H1 (cell line): ENCODE measurements around the gene ITGA8.

Experiments used
- CBX5 ChIP-seq: fragments of 300-800, 300-1000 bp; sonication (generic); IDR thresholded peaks from 2 replicates; pipeline ENCODE4 v1.7.1; 2016; ENCODE audit warnings: antibody characterized with exemption, low read length, low read depth
- CEBPB ChIP-seq: IDR thresholded peaks from 2 replicates; pipeline ENCODE4 v1.6.1; 2012; ENCODE audit warnings: low read depth, low read length
- CHD2 ChIP-seq: IDR thresholded peaks from 2 replicates; pipeline ENCODE4 v1.6.1; 2012; ENCODE audit warnings: low read length, improper control_type of control experiment
- CTCF ChIP-seq, 3 experiments: IDR thresholded peaks; 1 replicate in 2 of 3; 2 replicates in 1 of 3; pipeline versions ENCODE4 v1.5.1 to v1.6.1; 2011; ENCODE audit warnings: low read length in 3 of 3, mild to moderate bottlenecking in 3 of 3, inconsistent platforms in 2 of 3, low read depth in 1 of 3, moderate library complexity in 1 of 3; ENCODE audit not compliant: insufficient read depth in 1 of 3; ENCODE audit errors: control extremely low read depth in 1 of 3
- EZH2 ChIP-seq: fragments of 200-600 bp; sonication (generic); IDR thresholded peaks from 2 replicates; pipeline ENCODE4 v1.7.1; 2012; ENCODE audit warnings: low read depth, mild to moderate bottlenecking, moderate library complexity, low read length, inconsistent platforms; ENCODE audit not compliant: severe bottlenecking
- JUN ChIP-seq: IDR thresholded peaks from 2 replicates; pipeline ENCODE4 v1.6.1; 2011; ENCODE audit warnings: low read depth, mild to moderate bottlenecking, improper control_type of control experiment, low read length
- MAFK ChIP-seq: IDR thresholded peaks from 2 replicates; pipeline ENCODE4 v1.6.1; 2012; ENCODE audit warnings: low read depth, mild to moderate bottlenecking, improper control_type of control experiment, low read length
- MAX ChIP-seq: IDR thresholded peaks from 2 replicates; pipeline ENCODE4 v1.6.1; 2012; ENCODE audit warnings: inconsistent platforms
- POLR2A ChIP-seq, 2 experiments: IDR thresholded peaks; 1 replicate in 1 of 2; 2 replicates in 1 of 2; pipeline ENCODE4 v1.6.1; 2011; ENCODE audit warnings: low read depth in 2 of 2, low read length in 2 of 2, mild to moderate bottlenecking in 2 of 2; ENCODE audit errors: control extremely low read depth in 1 of 2
- POLR2AphosphoS5 ChIP-seq: IDR thresholded peaks from 2 replicates; pipeline ENCODE4 v1.6.1; 2011; ENCODE audit warnings: low read depth, low read length
- RBBP5 ChIP-seq: IDR thresholded peaks from 2 replicates; pipeline ENCODE4 v1.7.1; 2012; ENCODE audit warnings: low read depth, mild to moderate bottlenecking, inconsistent platforms, low read length, moderate library complexity, borderline replicate concordance
- SIN3A ChIP-seq, 2 experiments: IDR thresholded peaks in 1 of 2; conservative IDR thresholded peaks in 1 of 2; 2 replicates each; pipeline ENCODE4 v1.6.1; 2011 to 2012; ENCODE audit warnings: low read length in 2 of 2, improper control_type of control experiment in 1 of 2, low read depth in 1 of 2, mild to moderate bottlenecking in 1 of 2

- no peak for TF ChIP-seq CTCF (IDR thresholded peaks at IDR 0.05; ENCODE audit: control extremely low read depth in 1 of 3, insufficient read depth in 1 of 3, low read depth in 1 of 3, low read length in 3 of 3)
- no peak for TF ChIP-seq RBBP5
- TF ChIP-seq EZH2 = no peak
- TF ChIP-seq POLR2A (IDR thresholded peaks at IDR 0.05; ENCODE audit: control extremely low read depth in 1 of 2, low read depth in 2 of 2, low read length in 2 of 2) = no peak
- TF ChIP-seq CBX5 = no peak
- no peak for TF ChIP-seq CEBPB
- TF ChIP-seq MAX = no peak
- no peak for TF ChIP-seq MAFK
- no peak for TF ChIP-seq JUN
- TF ChIP-seq CHD2 = no peak
- TF ChIP-seq SIN3A (conservative IDR thresholded peaks at IDR 0.05 in 1 of 2, IDR thresholded peaks at IDR 0.05 in 1 of 2; ENCODE audit: low read depth in 1 of 2, low read length in 2 of 2) = no peak
- no peak for TF ChIP-seq POLR2AphosphoS5
Measured at GRCh38 chr10:15658069-15658702, 61.5 kb downstream of the ITGA8 start.
